Karpas-422 (cell line): Measurements from ENCODE around the gene LMNTD2. TPM values are rescaled to one million over a fixed set of nuclear protein-coding genes. Genes with fewer than 3 reads are reported as not detected.
A peak's percentile ranks its signal among the peaks of the same experiment; 100 is the strongest.

Experiments used
- small RNA-seq: library from RNA; depleted of rRNA; stranded (forward); fragments of <200 nt; gene quantifications from one replicate; pipeline ENCODE3, GENCODE V24; 2014
- total RNA-seq: library from RNA; depleted of rRNA; stranded (reverse); fragments of >200 nt; shearing (Covaris generic); gene quantifications from 2 replicates; pipeline ENCODE4 v1.2.3, GENCODE V29; 2014; ENCODE audit warnings: low replicate concordance; rRNA removed

LMNTD2 gene
- total RNA-seq, 1 experiment from 2014 or later, result 6.2 TPM

Small RNA genes lying within 50 kb of the gene (small RNA-seq; reads per million reads assigned to genes)
- gene MIR210, result 188 reads per million, percentile 99 among the genes with 10 or more reads in this experiment

Other genes starting within 250 kb of the LMNTD2 start
- gene IFITM1, start 246.7 kb downstream of the LMNTD2 start, total RNA-seq, result 125 and 216 TPM in 2 replicates
- gene IFITM3, start 239.9 kb downstream of the LMNTD2 start, total RNA-seq, result 1.7 TPM in 1 of 2 replicates, not detected in the other
- gene B4GALNT4, start 191.2 kb downstream of the LMNTD2 start, total RNA-seq, result not detected in 2 replicates
- 0.76 TPM in 1 of 2 replicates, not detected in the other for gene PKP3, start 166.5 kb downstream of the LMNTD2 start, total RNA-seq
- 28.9 and 34.6 TPM in 2 replicates for gene SIGIRR, start 145.7 kb downstream of the LMNTD2 start, total RNA-seq
- gene ANO9, start 118.7 kb downstream of the LMNTD2 start, total RNA-seq, result 1.4 and 2.2 TPM in 2 replicates
- 13.5 and 25.4 TPM in 2 replicates for gene PTDSS2, start 110.5 kb downstream of the LMNTD2 start, total RNA-seq
- 59.4 and 107 TPM in 2 replicates for gene RNH1, start 53.5 kb downstream of the LMNTD2 start, total RNA-seq
- 8.5 and 53.1 TPM in 2 replicates for gene HRAS, start 25.2 kb downstream of the LMNTD2 start, total RNA-seq
- gene LRRC56, start 23.2 kb downstream of the LMNTD2 start, total RNA-seq, result 0.37 and 4.6 TPM in 2 replicates
- 13.8 and 29.1 TPM in 2 replicates for gene RASSF7, start 232 bp upstream of the LMNTD2 start, total RNA-seq
- gene PHRF1, start 15.7 kb upstream of the LMNTD2 start, total RNA-seq, result 8.7 and 20.9 TPM in 2 replicates
- gene IRF7, start 55.2 kb upstream of the LMNTD2 start, total RNA-seq, result 34.6 and 53.5 TPM in 2 replicates
- 0.04 TPM in 1 of 2 replicates, not detected in the other for gene CDHR5, start 64.2 kb upstream of the LMNTD2 start, total RNA-seq
- not detected in 2 replicates for gene SCT, start 66.4 kb upstream of the LMNTD2 start, total RNA-seq
- not detected in 2 replicates for gene DRD4, start 76.5 kb upstream of the LMNTD2 start, total RNA-seq
- 35.9 and 57.3 TPM in 2 replicates for gene DEAF1, start 134.5 kb upstream of the LMNTD2 start, total RNA-seq
- gene TMEM80, start 135.1 kb upstream of the LMNTD2 start, total RNA-seq, result 25.4 and 32.8 TPM in 2 replicates
- 2.3 and 10.4 TPM in 2 replicates for gene EPS8L2, start 145.5 kb upstream of the LMNTD2 start, total RNA-seq
- 127 and 177 TPM in 2 replicates for gene TALDO1, start 186.7 kb upstream of the LMNTD2 start, total RNA-seq
- 43.6 and 61.0 TPM in 2 replicates for gene GATD1, start 216.7 kb upstream of the LMNTD2 start, total RNA-seq
- gene CEND1, start 229.4 kb upstream of the LMNTD2 start, total RNA-seq, result 19.8 and 50.0 TPM in 2 replicates
- 9.3 and 23.4 TPM in 2 replicates for gene SLC25A22, start 237.5 kb upstream of the LMNTD2 start, total RNA-seq
- gene PIDD1, start 244.5 kb upstream of the LMNTD2 start, total RNA-seq, result 26.2 and 26.6 TPM in 2 replicates
- gene RPLP2, start 249.2 kb upstream of the LMNTD2 start, total RNA-seq, result 774 and 1,042 TPM in 2 replicates